ENCODE data around the gene IGFALS.
"Not testable (repeated sequence)": the region's sequence is repeated elsewhere in the genome, so short reads cannot be mapped to it uniquely, and the experiment has no call there.

IGFALS gene

DNA sequence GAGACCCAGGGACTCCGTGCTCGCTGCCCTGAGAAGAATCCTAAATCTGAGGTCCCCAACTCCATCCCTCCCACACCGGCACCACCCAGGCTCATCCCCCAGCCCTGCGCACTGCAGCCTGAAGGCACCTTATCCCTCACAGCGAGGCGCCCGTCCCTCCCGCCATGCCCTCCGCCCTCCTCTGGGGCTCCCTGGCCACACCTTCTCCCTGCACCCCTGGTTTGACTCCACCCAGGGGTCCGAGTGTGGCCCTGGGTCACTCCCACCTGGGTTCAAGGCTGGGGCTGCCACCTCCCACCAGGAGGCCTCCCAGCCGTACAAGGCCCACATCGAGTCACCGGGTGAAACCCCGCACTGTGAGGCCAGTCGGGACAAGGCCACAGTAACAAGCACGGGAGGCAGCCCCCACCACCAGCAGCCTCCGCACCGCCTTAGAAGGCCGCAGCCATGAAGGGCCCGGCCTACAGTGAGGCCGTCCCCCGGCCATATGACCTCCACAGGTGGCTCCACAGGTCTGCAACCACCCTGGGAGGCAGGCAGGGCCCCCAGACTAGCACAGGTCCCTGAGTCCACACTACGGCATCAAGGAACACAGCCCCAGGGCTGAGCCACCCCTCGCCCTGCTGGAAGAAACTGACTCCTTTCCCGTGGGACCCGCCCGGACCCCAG, 24.8 kb upstream of the IGFALS start:
- no peak for DNase-seq (ENCODE audit: low spot score)

- no peak for DNase-seq (ENCODE audit: low spot score)
Measured at GRCh38 chr16:1817716-1818115, 24.2 kb upstream of the IGFALS start.

DNA sequence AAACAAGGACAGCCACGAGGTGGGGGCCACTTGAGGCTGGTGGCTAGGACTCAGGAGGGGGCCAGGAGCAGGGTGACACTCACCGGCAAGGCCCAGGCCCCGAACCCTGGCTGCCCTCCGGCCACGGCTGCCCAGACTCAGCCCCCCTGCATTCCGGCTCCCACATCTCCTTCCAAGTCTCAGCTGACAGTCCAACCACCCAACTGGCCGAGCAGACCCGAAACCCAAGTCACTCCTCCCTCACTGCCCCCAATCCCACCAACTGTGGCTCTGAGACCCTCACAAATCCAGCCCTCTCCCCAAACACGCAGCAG, 23.7 kb upstream of the IGFALS start:
- DNase-seq (ENCODE audit: low spot score): no peak

- no peak for DNase-seq (ENCODE audit: low spot score)
Measured at GRCh38 chr16:1816396-1817275, 23.1 kb upstream of the IGFALS start.

GRCh38 chr16:1815461-1815860, 22.0 kb upstream of the IGFALS start:
- no peak for DNase-seq (ENCODE audit: low spot score)

GRCh38 chr16:1812732-1813163, 19.2 kb upstream of the IGFALS start:
- peak; percentile 26 for DNase-seq (ENCODE audit: low spot score)

DNA sequence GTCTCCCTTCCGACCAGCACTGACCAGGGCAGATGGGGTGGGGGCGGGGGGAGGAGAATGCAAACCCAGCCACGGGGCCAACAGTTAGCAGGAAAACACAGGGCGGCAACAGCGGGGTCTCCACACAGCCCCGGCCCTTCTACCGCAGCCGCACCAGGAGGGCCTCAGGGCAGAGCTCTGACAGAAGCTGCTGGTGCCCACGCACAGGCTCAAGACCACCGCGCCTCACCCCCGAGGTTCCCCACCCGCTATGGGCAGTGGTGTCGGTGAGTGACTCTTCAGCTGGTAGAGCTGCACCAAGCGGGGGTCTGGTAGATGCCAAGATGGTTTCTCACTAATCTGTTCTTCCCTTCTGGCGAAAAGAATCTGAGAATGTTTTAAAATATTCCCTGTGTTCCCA, 17.0 kb upstream of the IGFALS start:
- no peak for DNase-seq (ENCODE audit: low spot score)

- DNase-seq (ENCODE audit: low spot score): no peak
Measured at GRCh38 chr16:1810106-1810505, 16.6 kb upstream of the IGFALS start.

DNA sequence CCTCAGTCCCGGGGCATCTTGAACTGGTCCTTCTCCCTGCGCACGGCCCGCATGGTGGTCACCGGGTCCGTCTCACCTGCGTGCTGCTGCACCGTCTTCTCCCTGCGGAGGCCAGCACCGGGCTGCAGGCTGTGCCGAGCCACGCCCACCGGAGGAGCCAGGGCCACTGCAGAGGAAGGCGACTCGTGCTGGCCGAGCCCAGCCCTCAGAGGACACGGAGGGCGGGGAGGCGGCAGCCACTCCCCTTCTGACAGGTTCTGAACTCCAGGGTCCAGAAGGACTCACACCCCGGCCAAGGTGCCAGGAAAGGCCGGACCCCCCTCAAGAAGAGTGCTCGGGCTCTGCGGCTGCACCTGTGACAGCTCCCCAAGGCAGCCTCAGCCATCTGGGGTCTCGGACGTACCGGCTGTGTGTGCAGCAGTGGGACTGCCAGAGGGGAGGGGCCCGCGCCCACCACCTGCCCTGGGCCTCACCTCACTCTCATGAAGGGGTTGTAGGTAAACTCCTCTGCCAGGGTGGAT, 15.8 kb upstream of the IGFALS start:
- DNase-seq (ENCODE audit: low spot score): no peak

- DNase-seq (ENCODE audit: low spot score): no peak
Measured at GRCh38 chr16:1808691-1809090, 15.2 kb upstream of the IGFALS start.

- DNase-seq (ENCODE audit: low spot score): no peak
Measured at GRCh38 chr16:1807626-1808025, 14.1 kb upstream of the IGFALS start.

- no peak for DNase-seq (ENCODE audit: low spot score)
Measured at GRCh38 chr16:1800701-1801100, 7.2 kb upstream of the IGFALS start.

GRCh38 chr16:1799263-1799662, 5.8 kb upstream of the IGFALS start:
- not testable (repeated sequence) for DNase-seq (ENCODE audit: low spot score)

DNA sequence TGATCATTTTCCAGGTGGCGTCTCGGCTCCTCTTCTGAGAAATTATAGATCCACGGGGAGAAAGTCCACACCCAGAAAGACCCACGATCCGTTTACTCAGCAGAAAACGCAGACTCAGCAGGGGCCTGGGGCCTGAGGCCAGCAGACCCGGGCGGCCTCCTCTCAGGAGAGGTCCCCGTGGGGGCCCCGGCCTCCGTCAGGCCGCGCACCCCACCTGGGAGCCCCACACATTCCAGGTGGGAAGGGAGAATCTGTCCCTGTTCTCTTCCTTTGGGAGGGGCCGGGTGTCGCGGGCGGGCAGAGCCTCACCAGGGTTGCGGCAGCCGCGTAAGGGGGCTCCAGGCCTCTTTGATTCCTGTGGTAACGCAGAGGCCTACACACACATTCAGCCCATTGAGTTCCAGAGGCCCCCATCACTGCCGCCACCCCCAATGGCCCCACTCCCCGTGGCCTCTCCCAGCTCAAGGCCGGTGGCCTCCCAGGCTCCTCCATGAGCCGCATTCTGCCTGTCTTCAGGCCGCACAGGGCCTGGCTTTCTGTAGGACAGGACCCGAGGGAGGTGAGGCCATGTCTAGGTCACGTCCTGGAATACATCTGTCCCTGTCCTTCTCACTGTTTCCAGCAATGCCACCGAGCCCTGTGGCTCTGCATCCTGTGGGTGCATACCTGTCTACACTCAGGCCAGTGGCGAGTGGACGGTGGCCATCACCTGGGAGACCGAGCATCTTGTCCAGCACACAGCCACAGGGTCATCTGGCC, 1.6 kb upstream of the IGFALS start:
- no peak for DNase-seq (ENCODE audit: low spot score)

DNA sequence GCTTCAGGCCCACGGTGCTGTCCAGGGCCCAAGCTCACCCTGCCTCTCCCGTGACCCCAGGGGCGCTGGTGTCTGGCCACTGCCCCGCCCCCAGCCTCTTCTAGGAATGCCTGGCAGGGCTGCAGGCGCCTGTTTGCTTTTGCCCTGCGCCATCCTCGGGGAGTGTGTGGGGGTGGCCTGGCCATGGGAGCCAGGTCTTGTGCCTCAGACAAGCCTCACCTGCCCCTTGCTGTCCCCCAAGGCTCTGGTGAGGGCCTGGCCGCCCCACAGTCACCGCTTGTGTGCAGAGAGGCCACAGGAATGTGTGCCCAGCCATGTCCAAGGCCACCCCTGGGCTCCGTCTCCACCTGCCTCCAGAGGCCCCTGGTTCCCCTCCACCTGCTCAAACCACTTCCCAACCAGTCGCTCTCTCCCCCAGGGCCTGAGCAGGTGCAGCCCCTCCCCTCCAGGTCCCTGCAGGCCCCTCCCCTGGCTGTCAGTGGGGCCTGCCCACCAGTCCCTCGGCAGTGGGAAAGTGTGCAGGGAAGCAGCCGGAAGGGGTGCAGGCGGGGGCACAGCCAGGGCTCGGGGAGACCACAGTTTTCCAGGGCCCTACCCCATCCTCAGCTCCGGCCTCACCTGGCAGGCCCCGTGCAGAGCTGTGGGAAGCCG, 841 bp upstream of the IGFALS start:
- DNase-seq (ENCODE audit: low spot score): no peak

- no peak for DNase-seq (ENCODE audit: low spot score)
Measured at GRCh38 chr16:1792836-1793577, 498 bp downstream of the IGFALS start.

DNA sequence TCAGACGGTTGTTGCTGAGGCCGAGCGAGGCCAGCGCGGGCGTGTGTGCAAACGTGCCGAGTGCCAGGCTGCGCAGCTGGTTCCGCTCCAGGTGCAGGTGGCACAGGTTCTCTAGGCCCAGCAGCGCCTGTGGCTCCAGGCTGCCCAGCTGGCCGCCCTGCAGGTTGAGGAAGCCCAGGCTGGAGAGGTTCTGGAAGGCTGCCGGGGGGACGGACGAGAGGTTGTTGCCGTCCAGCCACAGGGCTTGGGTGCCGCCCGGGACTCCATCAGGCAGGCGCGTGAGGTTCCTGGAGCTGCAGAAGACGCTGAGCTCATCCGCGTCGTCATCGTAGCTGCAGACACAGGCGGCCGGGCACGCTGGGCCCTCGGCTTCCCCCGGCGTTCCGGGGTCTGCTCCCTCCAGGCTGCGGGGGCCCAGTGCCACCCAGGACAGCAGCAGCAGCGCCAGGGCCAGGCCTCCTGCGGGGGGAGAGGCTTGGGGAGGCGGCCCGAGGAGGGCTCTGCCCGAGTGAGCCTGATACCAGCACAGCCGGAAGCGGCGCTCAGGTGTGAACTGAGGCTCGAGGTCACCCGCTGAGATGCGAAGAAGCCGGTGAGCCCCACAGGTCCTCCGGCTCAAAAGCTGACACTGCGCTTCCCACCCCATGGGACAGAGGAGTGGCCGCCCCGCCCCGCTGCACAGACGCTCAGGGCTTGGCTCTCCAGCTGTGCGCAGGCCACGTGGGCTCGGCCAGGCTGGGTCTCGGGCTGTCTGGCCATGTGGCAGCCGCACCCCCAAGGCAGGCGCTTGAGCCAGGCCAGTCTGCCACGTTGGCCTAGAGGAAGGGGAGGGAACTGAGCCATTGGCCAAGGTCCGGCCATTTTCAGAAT, 1.3 kb downstream of the IGFALS start:
- DNase-seq (ENCODE audit: low spot score): no peak

DNA sequence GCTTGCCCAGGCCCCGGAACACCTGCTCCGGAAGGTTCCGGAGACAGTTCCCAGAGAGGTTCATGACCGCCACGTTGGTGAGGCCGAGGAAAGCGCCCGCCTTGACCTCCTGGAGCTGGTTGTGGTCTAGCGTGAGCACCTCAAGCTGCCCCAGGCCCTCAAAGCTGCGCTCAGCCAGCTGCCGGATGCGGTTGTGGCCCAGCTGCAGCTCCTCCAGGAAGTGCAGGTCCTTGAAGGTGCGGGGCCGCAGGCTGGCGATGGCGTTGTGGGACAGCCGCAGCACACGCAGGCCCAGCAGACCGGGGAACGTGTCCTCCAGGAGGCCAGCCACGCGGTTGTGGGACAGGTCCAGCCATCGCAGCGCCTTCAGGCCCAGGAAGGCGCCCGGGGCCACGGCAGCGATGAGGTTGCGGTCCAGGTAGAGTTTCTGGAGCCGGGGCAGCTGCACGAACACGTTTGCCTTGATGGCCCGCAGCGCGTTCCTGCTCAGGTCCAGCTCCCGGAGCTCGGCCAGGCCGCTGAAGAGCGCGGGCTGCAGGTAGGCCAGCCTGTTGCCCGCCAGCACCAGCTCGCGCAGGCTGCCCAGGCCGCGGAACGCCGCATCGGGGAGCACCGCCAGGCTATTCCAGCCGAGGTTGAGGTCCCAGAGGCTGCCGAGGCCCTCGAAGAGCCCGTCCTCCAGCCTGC, 2.1 kb downstream of the IGFALS start:
- no peak for DNase-seq (ENCODE audit: low spot score)

DNA sequence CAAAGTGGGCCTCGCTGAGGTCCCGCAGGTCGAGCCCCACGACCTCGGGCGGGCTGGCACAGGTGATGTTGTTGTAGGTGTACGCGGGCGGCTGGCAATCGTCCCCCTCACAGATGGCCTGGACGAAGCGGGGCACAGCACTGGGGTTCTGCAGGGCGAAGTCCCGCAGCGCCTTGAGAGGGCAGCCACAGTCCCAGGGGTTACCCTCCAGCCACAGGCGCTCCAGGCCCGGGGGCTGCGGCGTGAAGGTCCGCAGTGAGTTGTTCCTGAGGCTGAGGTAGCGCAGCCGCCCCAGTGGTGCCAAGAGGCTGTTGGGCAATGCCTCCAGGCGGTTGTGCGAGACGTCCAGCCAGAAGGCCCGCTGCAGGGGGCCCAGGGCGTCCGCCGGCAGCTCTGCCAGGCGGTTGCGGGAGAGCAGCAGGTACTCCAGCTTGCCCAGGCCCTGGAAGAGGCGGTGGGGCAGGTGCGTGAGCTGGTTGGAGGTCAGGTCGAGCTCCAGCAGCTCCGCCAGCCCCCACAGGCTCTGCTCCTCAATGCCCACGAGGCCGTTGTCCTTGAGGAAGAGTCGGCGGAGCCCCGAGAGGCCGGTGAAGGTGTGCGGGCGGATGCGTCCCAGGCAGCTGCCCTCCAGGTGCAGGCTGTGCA, 2.8 kb downstream of the IGFALS start:
- no peak for DNase-seq (ENCODE audit: low spot score)
